GM12892 (cell line): ENCODE measurements around the gene MT1E.

Source experiments
- POLR2A ChIP-seq: IDR thresholded peaks from 2 replicates; pipeline ENCODE4 v1.6.1; 2011; ENCODE audit warnings: low read depth, low read length, control low read depth
- POLR2AphosphoS5 ChIP-seq: IDR thresholded peaks from 2 replicates; pipeline ENCODE4 v1.6.1; 2011; ENCODE audit warnings: low read depth, low read length, control low read depth

- TF ChIP-seq POLR2A: no peak
- no peak for TF ChIP-seq POLR2AphosphoS5
Observed at GRCh38 chr16:56640076-56640475, 14.5 kb downstream of the MT1E start.
